Measurements from ENCODE around the gene KCNJ18. TPM values are rescaled to one million over a fixed set of nuclear protein-coding genes. Genes with fewer than 3 reads are reported as not detected.
"Not testable (repeated sequence)": the region's sequence is repeated elsewhere in the genome, so short reads cannot be mapped to it uniquely, and the experiment has no call there.

Gene KCNJ18
- total RNA-seq, result not detected
- long read RNA-seq, donor 1, result 0 reads
- long read RNA-seq, donor 2, result 0 reads

DNA sequence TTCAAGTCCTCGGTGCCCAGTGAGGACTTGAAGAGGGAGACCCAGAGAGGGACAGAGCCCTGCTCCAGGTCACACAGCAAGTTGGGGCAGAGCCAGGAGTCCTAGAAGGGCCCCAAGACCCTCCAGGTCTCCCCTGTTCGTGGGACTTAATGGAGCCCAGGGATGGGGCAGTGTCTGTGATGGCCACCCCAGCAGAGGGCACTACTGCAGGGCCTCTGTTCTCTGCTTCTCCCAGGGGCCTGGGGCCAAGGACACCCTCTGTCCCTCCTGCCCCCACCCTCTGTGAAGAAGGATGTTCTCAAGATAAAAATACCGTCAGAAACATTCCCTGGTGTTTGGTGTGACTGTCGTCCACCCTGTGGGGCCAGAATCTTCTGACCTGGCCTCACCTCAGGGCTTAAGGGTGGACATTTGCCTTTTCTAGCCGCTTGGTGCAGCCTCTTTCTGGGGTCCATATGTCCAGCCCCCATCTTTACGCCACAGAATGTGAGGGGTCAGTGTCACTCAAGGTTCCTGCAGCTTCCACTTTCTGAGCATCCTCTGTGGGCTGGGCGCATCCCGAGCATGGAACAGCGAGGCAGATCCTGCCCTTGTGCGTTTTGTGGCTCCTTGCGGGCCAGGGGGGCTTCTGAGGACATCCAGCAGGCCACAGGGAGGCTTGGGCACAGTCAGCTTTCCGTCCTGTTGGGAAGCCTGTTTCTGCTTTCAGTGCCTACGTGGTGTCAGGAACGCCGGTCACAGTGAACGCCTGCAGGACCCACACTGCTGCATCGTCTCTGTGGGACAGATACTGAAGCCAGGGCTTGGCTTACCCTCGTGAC is at the start of gene KCNJ18:
Gene KCNJ18 (plus strand): TSS at position 641 of the 821 bp plus-strand sequence. CDS start 10,264 bp downstream, outside the sequence.
- H3K36me3 ChIP-seq (ENCODE audit: low read depth); ATAC-seq; DNase-seq; intact Hi-C loops (cut with DNase I, micrococcal nuclease); H3K4me3 ChIP-seq; H3K9me3 ChIP-seq; H3K4me1 ChIP-seq (ENCODE audit: low read depth): not testable (repeated sequence)

DNA sequence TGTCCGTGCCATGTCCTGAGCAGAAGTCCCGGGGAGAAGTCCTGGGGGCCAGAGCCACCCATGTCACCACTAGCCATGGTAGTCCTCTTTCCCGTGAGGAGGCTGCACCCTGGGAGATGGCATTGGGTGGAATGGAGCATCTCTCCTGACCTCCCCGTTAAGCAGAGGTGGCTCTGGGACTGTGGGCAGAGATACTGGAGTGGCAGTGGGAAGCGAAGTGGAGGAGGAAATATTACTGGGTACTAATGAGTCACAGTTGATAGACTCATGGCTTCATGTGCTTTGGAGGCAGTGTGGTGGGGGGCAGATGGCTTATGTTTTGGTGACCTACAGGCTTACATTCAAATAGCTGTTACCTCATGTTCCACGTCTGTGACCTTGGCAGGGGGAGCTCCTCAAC is 44.2 kb upstream of the KCNJ18 start:
- intact Hi-C loops (cut with DNase I, micrococcal nuclease); ATAC-seq; H3K36me3 ChIP-seq (ENCODE audit: low read depth); H3K9me3 ChIP-seq; DNase-seq; H3K4me1 ChIP-seq (ENCODE audit: low read depth); H3K4me3 ChIP-seq: not testable (repeated sequence)

DNA sequence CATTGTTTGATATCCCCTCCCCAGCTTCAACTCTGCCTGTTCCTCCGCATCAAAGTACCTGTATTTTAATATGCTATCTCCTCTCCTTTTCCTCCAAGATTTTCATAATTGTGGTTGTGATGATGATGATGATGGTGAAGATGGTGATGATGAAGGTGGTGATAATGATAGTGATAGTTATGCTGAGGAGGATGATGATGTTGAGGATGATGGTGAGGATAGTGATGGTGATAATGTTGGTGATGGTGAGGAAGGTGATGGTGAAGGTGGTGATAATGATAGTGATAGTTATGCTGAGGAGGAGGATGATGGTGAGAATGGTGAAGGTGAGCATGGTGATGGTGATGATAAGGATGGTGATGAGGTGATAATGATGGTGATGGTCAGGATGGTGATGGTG is 42.3 kb upstream of the KCNJ18 start:
- intact Hi-C loops (cut with DNase I, micrococcal nuclease); ATAC-seq; H3K4me3 ChIP-seq; H3K36me3 ChIP-seq (ENCODE audit: low read depth); H3K9me3 ChIP-seq; H3K4me1 ChIP-seq (ENCODE audit: low read depth); DNase-seq: not testable (repeated sequence)

- H3K36me3 ChIP-seq (ENCODE audit: low read depth); intact Hi-C loops (cut with DNase I, micrococcal nuclease); H3K4me3 ChIP-seq; DNase-seq; H3K9me3 ChIP-seq; ATAC-seq; H3K4me1 ChIP-seq (ENCODE audit: low read depth): not testable (repeated sequence)
Observed at GRCh38 chr17:21652049-21652448, 40.3 kb upstream of the KCNJ18 start.

DNA sequence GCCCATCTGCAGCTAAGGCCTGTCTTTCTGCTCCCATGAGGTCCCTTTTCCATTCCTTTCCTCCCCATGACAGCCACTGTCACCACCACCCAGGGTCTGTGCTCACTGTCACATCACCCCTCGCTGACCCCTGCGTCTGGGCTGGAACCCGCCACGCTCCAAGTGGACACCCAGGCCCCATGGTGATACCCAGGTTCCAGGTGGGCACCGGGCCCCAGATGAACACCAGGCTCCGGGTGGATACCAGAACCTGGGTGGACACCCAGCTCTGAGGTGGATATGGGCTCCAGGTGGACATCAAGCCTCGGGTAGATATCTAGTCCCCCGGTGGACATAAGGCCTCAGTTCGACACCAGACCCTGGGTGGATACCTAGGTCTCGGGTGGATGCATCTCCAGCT is 39.1 kb upstream of the KCNJ18 start:
- intact Hi-C loops (cut with DNase I, micrococcal nuclease); H3K4me1 ChIP-seq (ENCODE audit: low read depth); DNase-seq; H3K9me3 ChIP-seq; H3K36me3 ChIP-seq (ENCODE audit: low read depth); H3K4me3 ChIP-seq; ATAC-seq: not testable (repeated sequence)

GRCh38 chr17:21656518-21657309 is 35.6 kb upstream of the KCNJ18 start:
- H3K4me1 ChIP-seq (ENCODE audit: low read depth); intact Hi-C loops (cut with DNase I, micrococcal nuclease); ATAC-seq; H3K4me3 ChIP-seq; H3K36me3 ChIP-seq (ENCODE audit: low read depth); DNase-seq; H3K9me3 ChIP-seq: not testable (repeated sequence)

DNA sequence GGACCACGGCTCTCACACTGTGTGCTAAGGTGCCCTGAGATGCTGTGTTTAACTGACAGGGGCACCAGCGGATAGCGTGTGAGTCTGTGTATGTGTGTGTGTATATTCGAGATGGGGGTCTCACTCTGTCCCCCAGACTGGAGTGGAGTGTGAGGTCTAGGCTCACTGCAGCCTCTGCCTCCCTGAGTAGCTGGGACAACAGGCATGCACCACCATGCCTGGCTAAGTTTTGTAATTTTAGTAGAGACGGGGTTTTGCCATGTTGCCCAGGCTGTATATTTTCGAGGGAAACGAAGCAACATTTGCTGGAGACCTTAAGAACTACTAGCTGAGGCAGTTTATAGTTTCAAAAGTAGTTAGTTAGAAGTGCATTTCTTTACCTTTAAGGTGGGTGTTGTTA is 32.7 kb upstream of the KCNJ18 start:
- H3K4me1 ChIP-seq (ENCODE audit: low read depth); ATAC-seq; H3K36me3 ChIP-seq (ENCODE audit: low read depth); H3K9me3 ChIP-seq; H3K4me3 ChIP-seq; DNase-seq; intact Hi-C loops (cut with DNase I, micrococcal nuclease): not testable (repeated sequence)

DNA sequence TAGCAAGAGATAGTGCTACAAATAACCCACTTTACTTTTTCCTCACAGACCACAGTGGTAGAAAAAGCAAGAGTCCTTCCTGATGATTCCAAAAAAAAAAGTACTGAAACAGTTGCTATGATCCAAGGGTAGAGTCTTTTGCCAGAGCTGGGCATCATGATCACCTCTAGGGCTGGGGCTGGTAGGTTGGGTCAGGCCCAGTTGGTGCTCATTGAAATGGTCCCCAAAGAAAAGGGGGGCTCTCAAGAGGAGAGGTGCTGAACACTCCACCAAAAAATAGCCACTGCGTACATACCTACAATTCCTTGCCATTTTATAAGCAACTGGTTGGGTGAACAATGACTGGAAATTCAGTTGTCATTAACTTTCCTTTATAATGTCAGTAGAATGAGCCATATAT is 30.9 kb upstream of the KCNJ18 start:
- H3K36me3 ChIP-seq (ENCODE audit: low read depth); DNase-seq; H3K9me3 ChIP-seq; intact Hi-C loops (cut with DNase I, micrococcal nuclease); ATAC-seq; H3K4me1 ChIP-seq (ENCODE audit: low read depth); H3K4me3 ChIP-seq: not testable (repeated sequence)

GRCh38 chr17:21663166-21663565 is 29.2 kb upstream of the KCNJ18 start:
- ATAC-seq; H3K36me3 ChIP-seq (ENCODE audit: low read depth); intact Hi-C loops (cut with DNase I, micrococcal nuclease); DNase-seq; H3K9me3 ChIP-seq; H3K4me3 ChIP-seq; H3K4me1 ChIP-seq (ENCODE audit: low read depth): not testable (repeated sequence)

DNA sequence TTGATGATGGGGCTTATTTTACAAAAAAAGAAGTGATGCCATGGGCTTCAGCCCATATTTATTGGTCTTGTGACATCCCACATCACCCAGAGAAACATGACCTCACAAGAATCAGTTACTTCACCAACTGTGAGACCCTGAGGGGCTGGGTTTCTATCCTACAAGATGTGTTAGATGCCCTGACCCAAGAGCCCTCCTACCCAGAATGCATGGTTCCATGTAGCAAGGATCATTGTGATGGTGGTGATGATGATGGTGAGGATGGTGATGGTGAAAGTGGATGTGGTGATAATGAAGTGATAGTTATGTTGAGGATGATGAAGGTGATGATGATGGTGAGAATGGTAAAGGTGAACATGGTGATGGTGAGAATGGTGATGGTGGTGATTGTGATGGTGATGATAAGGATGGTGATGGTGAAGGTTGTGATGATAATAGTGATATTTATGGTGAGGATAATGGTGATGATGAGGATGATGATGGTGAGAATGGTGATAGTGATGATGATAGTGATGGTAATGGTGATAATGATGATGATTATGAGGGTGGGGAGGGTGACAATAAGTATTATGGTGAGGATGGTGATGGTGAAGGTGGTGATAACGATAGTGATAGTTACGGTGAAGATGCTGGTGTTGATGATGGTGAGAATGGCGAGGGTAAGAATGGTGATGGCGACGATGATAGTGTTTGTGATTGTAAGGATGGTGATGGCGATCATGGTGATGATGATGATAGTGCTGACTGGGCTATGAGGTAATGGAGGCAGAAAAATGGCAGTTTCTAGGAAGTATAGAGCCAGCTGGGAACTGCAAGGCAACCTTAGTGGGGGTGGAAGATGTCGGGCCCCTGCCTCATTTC is 28.5 kb upstream of the KCNJ18 start:
- DNase-seq; intact Hi-C loops (cut with DNase I, micrococcal nuclease); H3K4me3 ChIP-seq; H3K9me3 ChIP-seq; H3K36me3 ChIP-seq (ENCODE audit: low read depth); H3K4me1 ChIP-seq (ENCODE audit: low read depth): not testable (repeated sequence)
- ATAC-seq, result peak; percentile 34

DNA sequence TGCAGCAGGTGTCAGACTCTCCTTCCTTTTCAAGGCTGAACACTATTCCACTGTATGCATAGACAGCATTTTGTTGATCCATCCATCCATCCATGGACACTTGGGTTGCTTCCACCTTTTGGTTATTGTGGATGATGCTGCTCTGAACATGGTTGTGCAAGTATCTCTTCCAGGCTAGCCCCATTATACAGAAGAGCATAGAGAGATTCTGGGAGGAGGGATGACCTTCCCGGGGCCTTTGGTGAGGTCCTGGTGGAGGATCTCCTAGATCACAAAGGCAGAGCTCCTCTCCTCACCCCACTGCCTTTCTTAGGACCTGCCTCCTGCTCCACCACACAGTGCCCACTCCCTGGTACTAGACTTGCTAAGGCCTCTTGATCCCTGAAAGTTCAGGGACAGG is 27.2 kb upstream of the KCNJ18 start:
- H3K4me1 ChIP-seq (ENCODE audit: low read depth); DNase-seq; ATAC-seq; H3K4me3 ChIP-seq; H3K36me3 ChIP-seq (ENCODE audit: low read depth); H3K9me3 ChIP-seq; intact Hi-C loops (cut with DNase I, micrococcal nuclease): not testable (repeated sequence)

- H3K4me3 ChIP-seq; intact Hi-C loops (cut with DNase I, micrococcal nuclease); H3K4me1 ChIP-seq (ENCODE audit: low read depth); DNase-seq; H3K9me3 ChIP-seq; ATAC-seq; H3K36me3 ChIP-seq (ENCODE audit: low read depth): not testable (repeated sequence)
Observed at GRCh38 chr17:21665935-21666493, 26.3 kb upstream of the KCNJ18 start.

DNA sequence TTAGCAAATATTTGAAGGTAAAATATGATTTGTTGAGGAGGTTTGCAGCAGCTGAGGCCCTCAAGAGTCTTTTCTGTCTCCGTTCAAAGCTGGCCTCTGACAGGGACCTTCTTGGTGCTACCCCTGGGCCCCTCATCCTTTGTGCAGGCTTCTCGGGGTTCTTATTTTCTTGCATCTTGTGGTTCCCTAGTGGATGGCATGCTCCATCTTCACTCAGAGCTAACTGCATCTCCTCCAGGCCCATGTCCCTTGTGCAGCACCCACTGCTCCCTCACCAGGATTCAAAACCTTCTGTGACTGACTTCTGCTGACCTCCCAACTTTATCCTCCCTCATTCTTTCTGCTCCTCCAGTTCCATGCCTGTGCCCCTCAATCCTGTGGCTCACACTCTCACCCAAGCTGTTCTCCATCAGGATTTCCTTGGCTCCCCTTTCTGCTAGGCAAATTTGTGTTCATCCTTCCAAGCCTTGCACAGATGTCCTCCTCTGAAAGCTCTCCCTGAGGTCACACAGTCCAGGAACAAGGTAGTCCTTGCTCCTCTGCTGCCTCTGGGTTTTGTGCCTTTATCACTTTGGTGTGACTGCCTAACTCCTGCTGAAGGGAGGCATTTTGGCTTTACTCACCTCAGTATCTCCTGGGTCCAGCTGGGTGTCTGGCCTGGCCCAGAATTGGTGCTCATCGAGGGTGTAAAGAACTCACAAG is 25.5 kb upstream of the KCNJ18 start:
- H3K4me1 ChIP-seq (ENCODE audit: low read depth); DNase-seq; intact Hi-C loops (cut with DNase I, micrococcal nuclease); ATAC-seq; H3K4me3 ChIP-seq; H3K36me3 ChIP-seq (ENCODE audit: low read depth); H3K9me3 ChIP-seq: not testable (repeated sequence)

Measured in mucosa of descending colon (tissue), 3 donors.